VCaP (cell line): Measurements from ENCODE around the gene XXYLT1.
A peak's percentile ranks its signal among the peaks of the same experiment; 100 is the strongest.

ENCODE experiments used
- H3K27ac ChIP-seq: fragments of 450-650 bp; 2 replicates; pipeline ENCODE4 v1.5.1; 2017
- TF ChIP-seq, protein P1 (sequence below): fragments of 450-650 bp; conservative IDR thresholded peaks from 2 replicates; pipeline ENCODE4 v1.5.1; 2017; ENCODE audit warnings: mild to moderate bottlenecking, moderate library complexity

The XXYLT1 gene

DNA sequence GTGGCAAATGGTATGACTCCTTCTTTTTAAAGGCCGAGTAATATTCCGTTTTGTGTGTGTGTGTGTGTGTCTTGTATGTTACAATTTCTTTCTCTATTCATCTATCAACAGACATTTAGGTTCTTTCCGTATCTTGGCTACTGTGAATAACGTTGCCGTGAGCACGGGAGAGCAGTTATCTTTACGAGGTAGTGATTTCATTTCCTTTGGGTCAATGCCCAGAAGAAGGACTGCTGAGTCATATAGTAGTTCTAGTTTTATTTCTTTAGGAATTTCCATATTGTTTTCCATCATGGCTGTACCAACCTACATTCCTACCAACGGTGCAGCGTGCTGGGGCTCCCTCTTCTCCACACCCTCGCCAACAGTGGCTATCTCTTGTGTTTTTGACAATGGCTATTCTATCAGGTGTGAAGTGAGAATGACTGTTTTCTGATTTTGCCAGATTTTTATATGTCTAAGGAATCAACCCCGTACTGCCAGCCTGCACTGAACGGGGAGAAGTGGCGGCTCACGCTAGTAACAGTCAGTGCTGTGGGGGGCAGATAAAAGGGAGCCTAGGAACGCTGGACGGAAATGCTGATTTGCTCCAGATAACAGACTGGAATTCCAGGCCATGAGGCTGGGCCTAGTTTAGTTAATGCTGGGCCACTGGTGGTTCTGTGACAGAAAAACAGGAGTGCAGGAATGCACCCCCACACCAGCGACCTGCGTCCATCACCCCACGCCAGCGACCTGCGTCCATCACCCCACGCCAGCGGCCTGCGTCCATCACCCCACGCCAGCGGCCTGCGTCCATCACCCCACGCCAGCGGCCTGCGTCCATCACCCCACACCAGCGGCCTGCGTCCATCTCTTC is 168.1 kb downstream of the XXYLT1 start:
- H3K27ac ChIP-seq, result peak overlapping the region; percentile 69
- TF ChIP-seq, protein P1, sequence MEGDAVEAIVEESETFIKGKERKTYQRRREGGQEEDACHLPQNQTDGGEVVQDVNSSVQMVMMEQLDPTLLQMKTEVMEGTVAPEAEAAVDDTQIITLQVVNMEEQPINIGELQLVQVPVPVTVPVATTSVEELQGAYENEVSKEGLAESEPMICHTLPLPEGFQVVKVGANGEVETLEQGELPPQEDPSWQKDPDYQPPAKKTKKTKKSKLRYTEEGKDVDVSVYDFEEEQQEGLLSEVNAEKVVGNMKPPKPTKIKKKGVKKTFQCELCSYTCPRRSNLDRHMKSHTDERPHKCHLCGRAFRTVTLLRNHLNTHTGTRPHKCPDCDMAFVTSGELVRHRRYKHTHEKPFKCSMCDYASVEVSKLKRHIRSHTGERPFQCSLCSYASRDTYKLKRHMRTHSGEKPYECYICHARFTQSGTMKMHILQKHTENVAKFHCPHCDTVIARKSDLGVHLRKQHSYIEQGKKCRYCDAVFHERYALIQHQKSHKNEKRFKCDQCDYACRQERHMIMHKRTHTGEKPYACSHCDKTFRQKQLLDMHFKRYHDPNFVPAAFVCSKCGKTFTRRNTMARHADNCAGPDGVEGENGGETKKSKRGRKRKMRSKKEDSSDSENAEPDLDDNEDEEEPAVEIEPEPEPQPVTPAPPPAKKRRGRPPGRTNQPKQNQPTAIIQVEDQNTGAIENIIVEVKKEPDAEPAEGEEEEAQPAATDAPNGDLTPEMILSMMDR, result no peak

DNA sequence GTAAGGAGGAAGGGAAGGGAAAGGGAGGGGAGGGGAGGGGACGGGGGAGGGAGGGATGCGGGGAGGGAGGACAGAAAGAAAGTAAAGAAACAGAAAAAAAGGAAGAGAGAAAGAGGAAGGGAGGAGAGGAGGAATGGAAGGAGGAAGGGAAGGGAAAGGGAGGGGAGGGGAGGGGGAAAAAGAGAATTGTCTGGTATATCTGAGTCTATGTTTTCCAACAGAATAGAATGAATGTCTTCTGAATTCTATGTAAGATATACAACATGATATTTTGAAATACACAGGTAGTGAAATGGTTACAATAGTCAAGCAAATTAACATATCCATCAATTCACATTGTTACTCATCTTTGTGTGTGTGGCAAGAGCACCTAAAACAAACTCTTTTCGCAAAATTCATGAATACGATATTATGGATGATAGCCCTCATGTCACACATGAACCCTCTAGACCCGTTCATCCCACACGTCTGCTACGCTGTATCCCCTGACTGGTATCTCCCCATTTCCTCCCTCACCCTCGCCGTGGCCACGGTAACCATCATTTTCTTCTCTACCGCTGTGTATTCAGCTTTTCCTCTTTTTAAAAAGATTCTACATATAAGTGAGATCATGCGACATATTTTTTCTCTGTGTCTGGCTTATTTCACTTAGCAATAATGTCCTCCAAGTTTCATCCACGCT is 168.9 kb downstream of the XXYLT1 start:
- H3K27ac ChIP-seq, result peak overlapping the region; percentile 69
- TF ChIP-seq, protein P1, result no peak

DNA sequence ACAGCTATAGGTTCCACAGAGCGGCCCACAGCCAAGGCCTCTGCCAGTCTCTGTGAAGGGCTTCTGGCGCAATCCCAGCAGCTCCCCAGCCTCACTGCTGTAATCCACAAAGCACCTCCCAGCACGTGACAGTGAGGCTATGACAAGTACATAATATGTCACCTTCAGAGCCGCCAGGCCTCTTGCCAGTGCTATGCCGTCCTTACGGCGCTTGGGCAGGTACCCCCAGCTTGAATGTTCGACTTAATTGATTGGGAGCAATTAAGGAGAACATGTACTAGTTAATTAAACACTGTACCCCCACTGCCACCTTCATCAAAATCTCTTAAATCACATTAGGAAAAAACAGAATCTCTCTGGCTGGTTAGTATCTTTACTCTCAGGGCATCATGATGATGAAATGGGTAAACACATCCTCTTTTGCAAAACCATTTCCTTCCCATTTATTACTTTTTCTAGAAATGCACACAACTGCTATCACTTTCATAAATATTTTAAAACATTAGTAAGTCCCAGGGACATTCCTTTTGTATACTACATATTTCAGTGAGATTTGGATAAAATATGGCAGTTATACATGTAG is 169.9 kb downstream of the XXYLT1 start:
- TF ChIP-seq, protein P1, result no peak
- peak overlapping the region; percentile 69; the same call in 1 of the 2 replicates for H3K27ac ChIP-seq

DNA sequence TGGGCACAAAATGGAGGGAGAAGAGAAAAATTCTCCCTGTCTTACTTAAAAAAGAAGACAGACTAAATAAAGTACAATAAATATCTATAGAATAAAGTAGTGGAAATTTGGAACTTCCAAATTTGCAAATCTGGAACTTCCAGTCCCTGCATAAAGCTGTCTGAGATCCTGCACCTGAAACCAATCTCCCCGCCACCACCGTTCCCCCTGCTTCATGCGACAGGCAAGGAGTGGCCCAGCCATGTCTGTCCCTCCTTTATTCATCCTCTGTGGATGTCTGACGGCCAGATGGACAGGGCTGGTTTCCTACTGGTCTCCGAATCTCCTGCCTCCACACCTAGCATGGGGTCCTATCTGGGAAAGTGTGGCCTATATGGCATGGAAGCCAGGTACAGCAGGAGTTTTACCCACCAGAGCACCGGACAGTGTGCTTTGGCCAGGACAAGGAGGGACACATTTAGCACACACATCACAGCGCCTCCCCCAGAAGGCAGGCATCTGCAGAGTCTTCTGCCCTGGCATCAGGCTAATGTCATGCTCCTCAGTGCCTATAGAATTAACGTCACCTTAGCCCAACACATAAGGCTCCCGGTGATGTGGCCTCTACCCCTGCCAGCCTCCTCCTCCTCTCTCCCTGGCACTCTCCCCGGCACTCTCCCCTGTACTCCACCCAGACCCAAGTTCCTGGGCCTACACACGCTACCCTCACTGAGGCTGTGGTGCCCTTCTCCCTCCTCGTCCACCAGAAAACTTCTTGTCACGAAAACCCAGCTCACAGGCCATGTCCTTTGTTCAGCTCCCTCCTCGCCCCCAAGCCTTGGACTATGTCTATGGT is 170.8 kb downstream of the XXYLT1 start:
- TF ChIP-seq, protein P1, result no peak
- peak overlapping the region; percentile 69; the same call in 1 of the 2 replicates for H3K27ac ChIP-seq

DNA sequence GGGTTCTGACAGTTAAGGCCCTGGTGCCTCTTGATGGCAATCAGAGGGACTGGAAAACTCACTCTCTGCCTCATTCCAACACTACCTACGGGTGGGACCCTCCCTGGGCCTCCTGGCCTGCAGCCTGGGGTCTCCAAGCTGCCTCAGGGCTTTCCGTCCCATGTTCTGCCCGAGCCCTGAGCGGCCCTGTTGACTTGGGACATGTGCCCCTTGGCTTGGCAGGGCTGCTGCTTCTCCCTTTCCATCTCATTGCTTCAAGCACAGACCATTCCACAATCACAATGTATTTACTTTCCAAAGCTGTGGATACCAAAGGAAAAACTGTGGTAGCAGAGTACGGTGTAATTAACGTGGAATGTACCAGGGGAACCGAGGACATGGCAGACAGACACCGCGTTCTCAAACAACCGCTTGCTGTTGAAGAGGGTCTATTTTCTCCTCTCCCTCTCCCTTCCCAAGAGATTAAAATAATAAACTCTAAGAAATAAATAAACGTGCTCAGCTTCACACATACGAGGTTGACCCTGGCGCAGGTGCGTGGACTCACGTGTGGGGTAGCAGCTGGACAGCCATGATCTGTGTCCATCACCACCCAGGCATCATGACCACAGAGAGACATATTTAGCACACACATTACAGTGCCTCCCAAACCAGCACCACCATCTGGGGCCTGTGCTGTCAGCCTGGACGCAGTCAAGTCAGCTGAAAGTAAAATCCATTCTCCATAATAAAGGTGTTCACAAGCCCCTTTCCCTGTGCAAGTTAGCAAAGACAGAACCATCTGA is 172.0 kb downstream of the XXYLT1 start:
- H3K27ac ChIP-seq, result peak overlapping the region; percentile 98
- TF ChIP-seq, protein P1, result no peak

DNA sequence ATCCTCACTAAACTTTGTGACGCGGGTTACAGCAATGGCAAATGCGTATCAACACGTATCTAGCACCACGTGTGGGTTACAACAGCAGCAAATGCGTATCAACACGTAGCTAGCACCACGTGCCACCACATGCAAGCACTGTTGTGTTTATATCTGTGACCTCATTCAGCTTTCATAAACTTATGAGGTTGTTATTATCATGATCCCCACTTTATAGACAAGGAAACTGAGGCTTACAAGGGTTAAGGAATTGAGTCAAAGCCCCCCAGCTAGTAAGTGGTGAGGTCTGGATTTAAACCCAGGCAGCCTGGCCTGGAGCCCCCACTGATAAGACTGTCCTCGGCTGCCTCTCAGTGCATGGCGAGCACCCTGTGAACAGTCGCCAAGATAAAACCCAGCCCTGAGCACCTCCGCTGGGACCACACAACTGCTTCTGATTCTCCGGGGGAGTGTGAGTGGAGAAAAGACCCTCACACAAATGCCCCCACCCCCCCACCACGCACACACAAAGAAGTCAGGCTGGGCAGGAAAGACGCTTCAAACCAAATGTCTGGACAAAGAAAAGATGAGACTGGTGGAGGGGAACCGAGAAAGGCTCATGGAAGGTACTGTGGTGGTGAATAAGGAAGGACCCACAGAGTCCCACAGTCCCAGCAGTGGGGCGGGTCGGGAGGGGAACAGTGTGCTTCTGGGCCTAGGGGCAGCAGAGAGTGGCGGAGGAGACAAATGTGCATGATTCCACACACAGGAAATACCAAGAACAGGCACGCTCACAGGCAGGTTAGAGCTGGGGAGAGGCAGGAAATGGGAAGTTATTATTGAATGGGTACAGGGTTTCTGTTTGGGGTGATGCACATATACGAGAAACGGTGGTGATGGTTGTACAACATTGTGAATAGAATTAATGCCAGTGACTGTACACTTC is 173.4 kb downstream of the XXYLT1 start:
- H3K27ac ChIP-seq, result peak overlapping the region; percentile 98
- TF ChIP-seq, protein P1, result no peak
